ENCODE results near the gene RASSF7. TPM values are rescaled to one million over a fixed set of nuclear protein-coding genes. Genes with fewer than 3 reads are reported as not detected.

Gene RASSF7
- total RNA-seq, 4 donors from 2014 or later: 0.56 to 2.4 (median 0.70) TPM

DNA sequence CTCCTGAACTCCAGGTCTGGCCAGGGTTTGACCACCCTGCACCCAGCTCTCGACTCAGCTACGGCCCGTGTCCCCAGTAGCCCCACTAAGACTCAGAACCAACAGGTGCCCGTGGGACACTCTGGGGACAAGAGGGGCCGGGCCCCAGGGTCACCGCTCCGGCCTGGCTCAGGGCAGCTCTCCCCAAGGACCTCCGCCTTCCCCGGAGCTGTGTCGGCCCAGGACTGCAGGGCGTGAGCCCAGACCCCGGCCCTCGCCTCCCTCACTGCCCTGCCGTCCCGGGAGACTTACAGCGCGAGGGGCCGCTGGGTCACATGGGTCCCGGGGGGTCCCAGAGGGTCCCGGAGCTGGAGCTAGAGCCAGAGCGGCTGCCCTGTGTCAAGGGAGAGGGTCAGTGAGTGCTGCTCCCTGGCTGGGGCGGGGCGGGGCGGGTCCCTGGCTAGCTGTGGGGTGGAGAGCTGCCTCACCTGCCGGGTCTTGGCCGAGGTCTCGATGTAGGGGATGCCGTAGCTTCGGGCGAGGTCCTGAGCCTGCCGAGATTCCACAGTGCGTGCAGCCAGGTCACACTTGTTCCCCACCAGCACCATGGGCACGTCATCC lies 27.7 kb upstream of the RASSF7 start:
- ATAC-seq: no peak
- Histone ChIP-seq H3K27ac (no peak overlapping the region), H3K4me1 (peaks cover 25 to 40% of the 10 kb centered on the region in 2 donors), H3K27me3 (peaks cover 12 to 17% (median 12%) of the 10 kb centered on the region in 3 donors), H3K4me3 (no peak overlapping the region), H3K36me3 (peaks cover 0 to 21% of the 10 kb centered on the region in 2 donors), H3K9me3 (no peaks in the 10 kb centered on the region)
- intact Hi-C loops (cut with DNase I; ENCODE audit: low total_unique reads) (no loop called here), in situ Hi-C loops (cut with MboI; ENCODE audit: low sequenced_read_pairs in 4 of 4) (no loop called here)
- no peak for DNase-seq
- TF ChIP-seq CTCF (IDR thresholded peaks at IDR 0.05 in 4 of 5, conservative IDR thresholded peaks at IDR 0.05 in 1 of 5) (no peak), POLR2A (IDR thresholded peaks at IDR 0.05) (no peak)

DNA sequence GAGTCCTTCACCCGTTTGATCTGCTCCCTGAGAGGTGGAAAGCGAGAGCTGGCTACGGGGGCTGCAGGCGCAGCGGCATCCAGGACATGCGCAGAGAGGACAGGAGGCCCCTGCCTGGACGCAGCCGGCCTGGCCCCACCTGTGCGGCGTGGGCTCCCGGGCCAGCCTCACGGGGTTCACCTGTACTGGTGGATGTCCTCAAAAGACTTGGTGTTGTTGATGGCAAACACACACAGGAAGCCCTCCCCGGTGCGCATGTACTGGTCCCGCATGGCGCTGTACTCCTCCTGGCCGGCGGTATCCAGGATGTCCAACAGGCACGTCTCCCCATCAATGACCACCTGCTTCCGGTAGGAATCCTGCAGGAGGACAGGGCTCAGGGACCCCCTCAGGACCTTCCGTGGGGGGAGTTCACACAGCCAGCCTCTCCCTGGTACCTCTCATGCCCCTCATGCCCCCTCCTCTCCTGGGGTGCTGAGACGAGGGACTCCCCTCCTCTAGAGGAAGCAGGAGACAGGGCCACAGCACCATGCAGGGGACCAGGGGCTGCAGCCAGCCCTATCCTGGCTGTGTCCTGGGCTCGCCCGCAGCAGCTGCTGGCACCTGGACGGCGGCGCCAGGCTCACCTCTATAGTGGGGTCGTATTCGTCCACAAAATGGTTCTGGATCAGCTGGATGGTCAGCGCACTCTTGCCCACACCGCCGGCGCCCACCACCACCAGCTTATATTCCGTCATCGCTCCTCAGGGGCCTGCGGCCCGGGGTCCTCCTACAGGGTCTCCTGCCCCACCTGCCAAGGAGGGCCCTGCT lies 27.0 kb upstream of the RASSF7 start:
- peaks cover 15 to 22% (median 17%) of the 10 kb centered on the region in 3 donors for H3K27me3 ChIP-seq
- H3K4me3 ChIP-seq: peak overlapping the region; percentile 75 to 80 (median 78)
- DNase-seq: no peak
- intact Hi-C loops (cut with DNase I; ENCODE audit: low total_unique reads) (loop anchor here (2.0 kb wide), 4 partner anchors 15 to 43 kb away; partner anchors contain the start of genes PHRF1 and RNH1), in situ Hi-C loops (cut with MboI; ENCODE audit: low sequenced_read_pairs in 4 of 4) (no loop called here)
- no peak for ATAC-seq
- peaks cover 0 to 21% of the 10 kb centered on the region in 2 donors for H3K36me3 ChIP-seq
- peaks cover 22 to 35% of the 10 kb centered on the region in 2 donors for H3K4me1 ChIP-seq
- H3K27ac ChIP-seq: peak overlapping the region; percentile 80 to 92 (median 90)
- no peaks in the 10 kb centered on the region for H3K9me3 ChIP-seq
- TF ChIP-seq POLR2A (IDR thresholded peaks at IDR 0.05): no peak
- TF ChIP-seq CTCF (IDR thresholded peaks at IDR 0.05 in 4 of 5, conservative IDR thresholded peaks at IDR 0.05 in 1 of 5): no peak

- intact Hi-C loops (cut with DNase I; ENCODE audit: low total_unique reads) (loop anchor here (2.0 kb wide), 4 partner anchors 16 to 42 kb away; partner anchors contain the start of genes PHRF1 and RNH1), in situ Hi-C loops (cut with MboI; ENCODE audit: low sequenced_read_pairs in 4 of 4) (no loop called here)
- peaks cover 18 to 29% of the 10 kb centered on the region in 2 donors for H3K4me1 ChIP-seq
These were observed 26.2 kb upstream of the RASSF7 start for GRCh38 chr11:534396-535209.

More at GRCh38 chr11:534396-535209, 26.2 kb upstream of the RASSF7 start:
- Histone ChIP-seq H3K4me3 (peak overlapping the region; percentile 75 to 80 (median 78)), H3K27me3 (peaks cover 15 to 25% (median 20%) of the 10 kb centered on the region in 3 donors), H3K36me3 (peaks cover 0 to 21% of the 10 kb centered on the region in 2 donors), H3K9me3 (no peaks in the 10 kb centered on the region), H3K27ac (peak overlapping the region; percentile 80 to 92 (median 90))
- ATAC-seq (peak; percentile 24), DNase-seq (peak in 1 of 2 donors; percentile 64)
- TF ChIP-seq CTCF (IDR thresholded peaks at IDR 0.05 in 4 of 5, conservative IDR thresholded peaks at IDR 0.05 in 1 of 5) (no peak), POLR2A (IDR thresholded peaks at IDR 0.05) (peak; percentile 36 to 52)
